ENCODE data around the gene NGB.
"Not testable (repeated sequence)": the region's sequence is repeated elsewhere in the genome, so short reads cannot be mapped to it uniquely, and the experiment has no call there.

Gene NGB

DNA sequence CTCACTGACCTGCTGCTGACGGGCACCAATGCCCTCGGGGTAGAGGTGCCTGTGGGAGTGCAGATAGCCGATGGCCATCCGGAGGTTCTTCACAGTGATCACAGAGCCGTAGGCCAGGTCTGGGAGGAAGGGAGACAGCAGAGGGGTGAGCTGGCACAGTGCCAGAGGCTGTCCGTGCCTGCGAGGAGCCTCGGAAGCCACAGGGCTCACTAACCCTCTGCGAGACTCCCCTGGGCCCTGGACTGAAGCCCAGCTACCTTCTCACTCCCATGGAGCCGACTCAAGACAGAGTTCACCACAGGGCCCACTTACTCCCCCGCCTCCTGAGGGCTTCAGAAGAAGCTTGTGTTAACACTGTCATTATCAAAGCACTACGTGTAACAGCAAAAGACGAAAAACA, 25.1 kb upstream of the NGB start:
- no peak for DNase-seq (ENCODE audit: low read depth)

DNA sequence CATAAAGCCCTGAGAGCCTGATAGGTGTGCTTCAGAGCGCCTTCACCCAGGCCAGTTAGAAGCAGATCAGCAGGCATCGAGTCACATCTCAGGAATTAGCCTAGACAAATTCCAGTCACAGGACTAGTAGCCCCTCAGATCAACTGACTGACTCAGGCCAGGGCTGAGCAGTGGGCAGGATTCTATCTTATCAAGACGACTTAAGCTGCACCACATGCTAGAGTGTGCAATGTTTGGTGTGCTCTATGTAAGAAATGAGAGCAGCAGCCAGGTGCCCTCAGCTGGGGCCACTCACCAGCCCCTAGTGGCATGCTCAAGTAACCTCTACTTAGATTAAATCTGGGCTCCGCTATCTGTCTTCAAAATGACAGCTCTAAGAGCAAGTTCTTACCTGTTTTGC, 19.7 kb upstream of the NGB start:
- peak; percentile 35 for DNase-seq (ENCODE audit: low read depth)

DNA sequence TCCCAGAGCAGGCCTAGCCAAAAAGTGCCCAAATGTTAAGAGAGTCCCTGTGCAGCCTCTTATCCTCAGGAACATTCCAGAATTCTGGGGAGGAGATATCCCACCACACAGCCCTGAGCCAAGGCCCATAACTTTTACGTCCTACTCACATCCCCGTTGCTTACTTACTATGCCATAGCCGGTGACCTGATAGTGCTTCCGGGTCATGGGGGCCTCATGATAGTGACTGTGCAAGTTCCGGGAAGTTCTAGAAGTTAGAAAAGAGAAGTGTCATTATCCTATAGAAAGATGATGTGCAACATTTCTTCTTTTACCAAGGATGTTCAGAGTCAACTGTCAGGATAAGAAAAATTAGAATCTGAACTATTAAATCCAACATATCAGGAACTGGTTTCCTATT, 15.6 kb upstream of the NGB start:
- DNase-seq (ENCODE audit: low read depth): no peak

DNA sequence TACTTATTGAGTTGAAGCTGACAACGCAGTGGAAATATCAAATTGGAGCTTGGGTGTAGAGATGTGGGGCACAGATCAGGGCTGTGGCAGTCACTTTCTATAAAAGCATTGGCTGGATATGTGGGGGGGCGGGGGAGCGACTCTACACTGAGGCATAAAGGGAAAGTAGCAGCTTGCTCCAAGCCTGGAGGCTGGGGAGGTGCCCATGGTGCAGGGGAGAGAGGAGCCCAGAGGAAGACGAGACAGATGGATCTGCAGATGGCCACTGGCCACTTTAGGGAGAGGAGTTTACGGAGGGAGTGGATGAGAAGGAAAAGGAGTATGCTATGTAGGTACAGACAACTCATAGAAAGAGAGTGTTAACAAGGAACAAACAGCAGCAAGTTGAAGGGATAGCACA, 13.5 kb upstream of the NGB start:
- no peak for DNase-seq (ENCODE audit: low read depth)

DNA sequence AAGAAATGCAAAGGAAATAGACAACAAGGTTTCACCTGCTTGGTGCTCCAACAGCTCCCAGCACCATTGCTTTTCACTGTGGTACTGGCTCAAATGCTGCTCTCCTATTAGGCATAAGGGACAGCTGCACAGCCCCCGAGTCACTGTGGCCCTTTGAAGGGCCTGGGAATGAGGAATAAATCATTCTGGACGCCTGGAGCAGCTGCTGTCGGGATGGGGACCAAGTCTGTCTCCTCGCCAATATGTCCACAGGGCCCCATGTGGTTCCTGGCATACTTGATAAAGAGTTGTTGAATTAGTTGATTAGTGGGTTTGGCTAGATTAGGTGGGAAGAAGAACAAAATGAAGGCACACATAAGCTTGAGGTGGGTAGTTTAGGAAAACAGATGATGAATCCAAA, 13.1 kb upstream of the NGB start:
- no peak for DNase-seq (ENCODE audit: low read depth)

DNA sequence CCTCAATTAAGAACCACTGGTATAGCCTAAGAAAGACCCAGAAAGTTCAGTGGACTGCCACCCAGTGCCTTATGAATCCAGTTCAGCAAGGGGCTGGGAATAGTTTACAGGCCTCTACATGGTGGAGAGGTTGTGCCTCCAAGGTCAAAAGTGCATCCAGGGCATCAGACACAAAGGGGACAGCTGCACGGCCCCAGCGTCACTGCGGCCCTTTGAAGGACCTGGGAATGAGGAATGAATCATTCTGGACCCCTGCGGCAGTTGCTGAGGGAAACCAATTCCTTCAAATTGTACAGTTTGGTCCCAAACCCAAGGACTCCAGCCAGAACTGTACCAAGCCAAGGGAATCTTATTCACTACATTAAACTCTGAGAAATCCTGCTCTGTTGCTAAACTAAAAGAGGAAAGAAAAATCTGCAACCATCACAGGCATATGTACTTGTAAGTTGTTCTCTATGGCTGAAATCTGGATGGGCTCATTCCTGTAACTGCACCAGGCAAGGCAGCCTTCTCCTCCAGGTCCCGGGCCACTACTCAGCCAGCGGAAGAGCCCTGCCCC, 10.9 kb upstream of the NGB start:
- no peak for DNase-seq (ENCODE audit: low read depth)

DNA sequence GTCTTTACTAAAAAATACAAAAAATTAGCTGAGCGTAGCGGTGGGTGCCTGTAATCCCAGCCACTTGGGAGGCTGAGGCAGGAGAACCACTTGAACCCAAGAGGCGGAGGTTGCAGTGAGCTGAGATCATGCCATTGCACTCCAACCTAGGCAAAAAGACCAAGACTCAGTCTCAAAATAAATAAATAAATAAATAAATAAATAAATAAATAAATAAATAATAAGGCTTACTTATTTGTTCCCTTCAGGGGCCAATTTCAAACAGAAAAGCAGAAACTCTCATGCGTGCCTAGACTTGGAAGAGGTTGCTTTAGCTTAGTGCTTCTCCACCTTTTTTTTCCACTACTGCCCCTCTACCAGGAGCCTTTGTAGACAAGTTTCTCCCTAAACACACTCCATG, 9.9 kb upstream of the NGB start:
- not testable (repeated sequence) for DNase-seq (ENCODE audit: low read depth)

DNA sequence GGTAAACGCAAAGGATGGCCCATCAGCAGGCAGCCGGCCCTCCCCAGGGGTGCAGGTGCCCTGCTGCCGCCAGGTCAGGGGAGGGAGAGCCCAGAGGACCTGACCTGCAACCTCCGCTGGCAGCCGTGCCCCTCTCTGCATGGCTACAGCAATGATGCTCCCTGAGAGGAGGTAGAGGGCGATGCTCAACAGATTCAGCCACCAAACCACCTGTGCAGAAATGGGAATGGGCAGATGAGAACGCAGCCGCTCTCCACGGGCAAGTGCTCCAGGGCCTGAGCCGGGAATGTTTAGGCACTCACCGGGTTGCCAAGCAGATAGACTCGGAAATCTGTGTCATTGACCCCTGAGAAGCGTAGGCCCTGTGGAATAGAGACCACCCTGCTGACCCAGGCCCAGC, 8.7 kb upstream of the NGB start:
- no peak for DNase-seq (ENCODE audit: low read depth)

DNA sequence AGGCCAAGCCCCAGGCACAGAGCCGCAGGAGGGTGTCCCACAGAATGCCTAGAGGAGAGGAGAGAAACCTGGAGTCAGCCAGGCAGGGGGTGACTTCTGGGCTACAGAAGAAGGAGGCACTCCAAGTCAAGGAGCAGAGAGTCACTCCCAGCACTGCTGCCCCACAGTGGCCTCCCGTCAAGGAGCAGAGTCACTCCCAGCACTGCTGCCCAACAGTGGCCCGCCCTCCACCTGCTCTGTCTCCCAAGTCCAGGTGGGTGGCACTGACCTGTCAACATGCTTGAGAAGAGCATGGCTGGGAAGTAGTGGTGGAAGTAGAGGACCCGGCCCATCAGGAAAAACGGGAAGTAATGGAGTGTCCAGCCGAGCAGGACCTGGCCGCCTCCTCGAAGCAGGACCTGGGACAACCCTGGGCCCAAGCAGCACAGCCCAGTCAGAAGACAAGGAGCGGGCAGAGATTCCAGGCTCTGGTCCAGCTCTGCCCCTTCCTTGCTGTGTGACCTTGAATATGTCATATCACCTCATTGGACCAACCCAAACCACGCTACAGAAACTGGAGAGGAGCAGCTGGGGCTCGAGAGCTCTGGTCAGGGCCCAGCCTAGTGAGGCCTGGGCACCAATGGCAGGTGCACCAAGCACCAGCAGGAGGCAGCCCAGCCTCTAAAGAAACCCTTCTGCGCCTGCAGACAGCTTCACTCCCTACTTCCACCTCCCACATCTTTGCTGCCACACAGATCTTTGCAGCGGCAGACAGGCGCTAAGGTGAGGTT, 7.6 kb upstream of the NGB start:
- no peak for DNase-seq (ENCODE audit: low read depth)

DNA sequence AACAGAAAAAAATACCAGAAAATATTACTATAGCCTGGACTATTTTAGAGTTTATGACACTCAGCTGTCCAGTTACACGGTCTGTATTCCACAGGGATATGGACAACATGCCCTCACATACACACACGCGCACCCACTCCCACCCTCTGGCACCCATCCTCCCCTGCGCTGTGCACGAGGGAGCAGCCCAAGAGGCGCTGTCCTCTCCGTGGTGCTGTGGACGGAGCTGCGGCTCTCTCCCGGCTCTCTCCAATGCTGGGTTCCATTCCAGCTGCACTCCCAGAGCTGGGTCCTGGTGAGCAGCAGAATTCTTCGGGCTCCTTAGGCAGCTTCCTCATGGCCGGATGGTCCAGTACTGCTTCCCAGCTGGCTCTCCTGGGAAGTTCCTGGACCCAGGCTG, 6.0 kb upstream of the NGB start:
- DNase-seq (ENCODE audit: low read depth): no peak

DNA sequence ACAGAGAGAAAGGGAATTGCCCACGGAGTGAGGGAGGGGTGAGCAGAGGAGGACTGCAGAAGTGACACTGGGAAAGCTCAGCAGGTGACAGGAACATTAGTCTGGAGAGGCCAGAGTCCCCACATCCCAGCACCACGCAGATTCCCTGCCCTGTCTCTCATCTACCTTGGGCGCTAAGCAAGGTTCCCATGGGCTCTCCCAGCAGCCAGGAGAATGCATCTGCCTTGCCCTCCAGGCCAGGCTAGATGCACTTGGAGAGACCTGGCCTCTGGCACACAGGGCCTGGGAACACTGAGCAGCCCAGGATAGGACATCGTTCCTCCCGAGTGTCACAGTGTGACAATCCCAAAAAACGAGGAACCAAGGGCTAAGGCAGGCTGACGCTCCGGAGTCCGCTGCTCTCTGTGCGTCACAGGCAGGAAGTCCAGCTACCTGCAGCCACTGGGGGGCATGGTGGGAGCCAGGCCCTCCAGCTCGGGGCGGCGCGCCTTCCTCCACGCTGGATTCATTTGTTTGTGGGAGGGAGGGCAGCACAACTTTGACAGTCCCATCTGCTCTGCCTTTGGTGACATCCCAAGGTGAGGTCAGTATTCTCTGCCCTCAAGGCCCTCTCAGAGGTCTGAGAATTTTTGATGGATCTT, 5.4 kb upstream of the NGB start:
- DNase-seq (ENCODE audit: low read depth): no peak

DNA sequence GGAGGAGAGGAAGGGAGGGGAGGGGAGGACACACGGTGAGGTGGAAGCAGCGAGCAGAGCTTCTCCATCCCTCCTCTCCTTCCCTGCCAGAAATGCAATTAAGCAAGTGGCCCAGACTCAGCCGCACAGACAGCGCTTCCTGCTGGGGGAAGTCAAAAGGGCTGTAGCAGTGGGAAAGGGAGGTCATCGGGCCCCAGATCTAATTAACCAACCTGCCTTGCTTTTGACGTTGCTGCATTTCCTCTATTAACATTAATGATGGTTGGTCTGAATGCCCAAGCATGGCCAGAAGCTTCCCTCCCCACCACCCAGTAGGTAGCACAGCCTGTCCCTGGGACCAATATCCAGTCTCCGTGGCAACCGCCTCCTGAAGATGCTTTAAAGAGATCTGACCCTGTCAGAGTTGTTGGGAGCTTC, 4.6 kb upstream of the NGB start:
- no peak for DNase-seq (ENCODE audit: low read depth)

DNA sequence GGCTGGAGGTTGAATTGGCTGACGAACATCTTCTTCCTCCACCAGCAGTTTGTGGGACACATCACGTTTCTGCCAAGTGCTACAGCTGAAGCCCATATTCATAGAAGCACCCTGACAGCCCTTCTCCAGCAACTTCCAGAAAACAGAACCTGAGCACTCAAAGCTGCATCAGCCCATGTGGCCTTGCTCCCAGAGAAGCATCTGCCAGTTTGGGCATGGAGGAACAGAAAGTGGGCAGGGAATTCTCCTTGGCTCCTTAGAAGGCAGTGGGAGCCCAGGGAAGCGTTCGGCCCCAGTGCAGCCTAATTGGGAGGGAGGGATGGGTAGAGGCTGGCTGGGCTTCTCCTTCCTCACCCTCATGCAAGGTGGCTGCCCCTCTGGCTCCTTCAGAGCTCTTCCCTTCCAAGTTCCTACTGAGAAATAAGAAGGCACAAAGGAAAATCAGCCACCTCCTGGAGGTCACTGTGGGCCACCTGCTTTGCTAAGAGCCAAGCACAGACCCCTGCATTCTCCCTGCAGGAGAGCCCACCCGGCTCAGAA, 4.1 kb upstream of the NGB start:
- no peak for DNase-seq (ENCODE audit: low read depth)

DNA sequence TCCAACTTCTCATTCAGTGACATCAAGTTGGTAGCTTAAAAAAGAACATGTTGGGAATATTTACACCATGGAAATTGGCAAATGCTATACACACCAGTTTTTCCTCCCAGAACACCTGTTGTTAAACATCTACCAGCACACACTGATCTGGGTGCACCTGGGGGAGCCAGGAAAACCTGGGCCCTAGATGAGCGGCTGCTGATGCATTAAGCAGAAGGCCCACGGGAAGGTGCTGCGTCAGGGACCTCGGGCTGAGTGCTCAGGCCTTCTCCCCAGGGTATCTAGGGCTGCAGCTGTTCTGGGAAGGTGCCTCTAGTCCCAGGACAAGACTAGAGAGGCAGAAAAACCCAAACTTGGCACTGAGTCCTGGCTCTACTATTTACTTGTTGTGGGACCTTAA, 2.8 kb upstream of the NGB start:
- DNase-seq (ENCODE audit: low read depth): no peak

DNA sequence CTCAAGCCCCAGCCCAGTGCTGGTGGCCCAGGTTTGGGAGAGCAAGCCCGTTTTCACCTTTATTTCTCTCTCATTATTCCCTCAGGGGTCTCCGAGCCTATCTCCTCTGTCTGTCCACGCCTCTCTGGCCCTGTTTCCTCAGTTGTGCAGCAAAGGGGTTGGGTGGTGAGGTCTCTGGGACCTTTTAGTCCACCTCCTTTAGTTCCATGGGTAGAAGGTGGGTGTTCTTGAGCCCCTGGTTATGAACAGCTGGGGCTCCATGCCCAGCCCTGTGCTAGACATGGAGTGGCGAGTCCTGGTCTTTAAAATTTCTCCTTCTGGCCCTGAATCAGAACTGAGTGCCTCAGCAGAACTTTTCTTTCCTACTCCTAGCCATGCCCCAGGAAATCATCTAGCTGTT, 1.3 kb upstream of the NGB start:
- no peak for DNase-seq (ENCODE audit: low read depth)

DNA sequence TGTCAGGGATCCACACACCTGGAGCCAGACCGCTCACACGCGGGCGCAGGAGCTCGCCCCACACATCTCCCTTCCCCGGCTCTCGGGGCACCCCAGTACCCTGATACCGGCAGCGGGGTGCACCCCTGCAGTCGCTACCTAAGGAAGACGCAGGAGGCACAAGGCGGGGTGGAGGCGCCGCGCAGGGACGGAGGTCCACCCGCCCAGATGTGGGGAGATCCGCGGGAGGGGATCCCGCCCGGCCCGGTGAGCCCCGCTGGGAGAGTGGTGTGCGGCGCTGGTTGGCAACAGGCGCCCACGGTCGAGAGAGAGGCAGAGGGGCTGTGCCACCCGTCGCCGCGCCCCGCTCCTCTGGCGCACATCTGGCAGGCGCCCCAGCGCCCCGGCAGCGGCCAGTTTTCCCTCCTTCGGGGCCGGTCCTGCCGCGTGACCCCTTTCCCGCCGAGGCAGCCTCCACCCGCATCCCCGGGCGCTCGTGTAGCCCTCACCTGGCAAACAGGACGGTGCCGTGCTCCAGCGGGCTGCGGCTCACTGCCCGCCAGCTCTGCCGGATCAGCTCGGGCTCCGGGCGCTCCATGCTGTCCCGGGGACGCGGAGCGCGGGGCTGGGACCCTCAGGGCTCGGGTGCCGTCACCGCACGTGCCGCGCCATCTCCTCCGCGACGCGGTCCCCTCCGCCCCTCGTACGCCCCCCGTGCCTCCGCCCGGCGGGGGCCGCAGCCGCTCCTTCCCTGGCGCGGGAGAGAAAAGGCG, 469 bp downstream of the NGB start:
- DNase-seq (ENCODE audit: low read depth): no peak

DNA sequence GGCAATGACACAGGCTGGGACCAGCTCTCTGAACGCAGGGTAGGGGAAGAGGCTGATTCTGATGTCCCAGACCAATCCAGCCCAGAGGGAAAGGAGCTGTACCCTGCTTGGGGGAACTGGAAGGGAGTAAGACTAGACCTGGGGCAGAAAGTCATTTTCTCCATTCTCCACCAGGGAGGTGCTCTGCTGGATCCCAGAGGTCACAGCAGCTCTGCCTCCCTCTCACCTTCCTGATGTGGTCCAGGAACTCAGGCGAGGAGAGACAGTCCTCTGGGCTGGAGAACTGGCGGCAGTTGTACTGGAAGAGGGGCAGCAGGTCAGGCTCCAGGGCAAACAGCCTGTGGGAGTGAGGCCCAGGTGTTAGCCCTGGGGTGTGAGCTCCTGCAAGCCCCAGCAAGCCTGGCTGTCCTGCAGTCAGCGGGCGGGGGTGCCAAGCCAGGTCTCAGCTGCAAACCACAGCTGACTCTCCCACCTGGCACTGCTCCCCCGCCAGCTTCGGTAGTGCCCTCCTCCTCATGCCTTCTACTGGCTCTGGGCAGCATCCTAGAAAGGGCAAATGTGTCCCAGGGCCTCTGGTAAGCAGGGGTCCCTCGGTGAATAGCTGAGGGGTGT, 1.9 kb downstream of the NGB start:
- no peak for DNase-seq (ENCODE audit: low read depth)

DNA sequence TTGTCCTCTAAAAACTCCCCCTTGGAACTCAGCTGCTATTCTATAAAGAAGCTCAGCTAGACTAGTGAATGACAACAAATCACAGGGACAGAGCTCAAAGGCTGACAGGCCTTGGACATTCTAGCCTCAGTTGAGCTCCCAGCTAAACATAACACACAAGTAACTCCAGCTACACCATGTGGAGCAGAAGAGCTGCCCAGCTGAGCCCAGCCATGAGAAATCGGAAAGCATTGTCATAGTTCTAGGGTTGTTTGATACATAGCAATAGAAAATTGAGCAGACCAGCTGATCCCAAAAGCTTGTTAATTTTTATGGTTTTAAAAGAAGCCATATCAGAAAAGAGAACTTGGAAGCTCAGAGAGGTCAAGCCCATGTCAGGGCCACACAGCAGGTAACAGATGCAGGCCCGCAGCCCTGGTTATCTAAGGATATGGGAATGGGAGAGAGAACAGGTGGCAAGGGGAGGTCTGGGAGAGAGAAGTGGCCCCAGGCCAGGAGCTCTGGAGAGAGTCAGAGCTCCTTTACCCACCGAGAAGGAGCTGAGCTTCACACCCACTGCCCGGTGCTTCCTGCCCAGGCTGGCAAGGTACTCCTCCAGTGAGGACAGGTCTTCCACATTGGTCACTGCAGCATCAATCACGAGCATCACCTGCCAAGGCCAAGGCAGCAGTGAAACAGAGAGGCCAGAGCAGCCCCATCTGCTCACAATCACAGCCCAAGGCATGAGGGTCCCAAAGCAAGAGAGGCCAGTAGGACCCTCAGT, 2.9 kb downstream of the NGB start:
- no peak for DNase-seq (ENCODE audit: low read depth)

DNA sequence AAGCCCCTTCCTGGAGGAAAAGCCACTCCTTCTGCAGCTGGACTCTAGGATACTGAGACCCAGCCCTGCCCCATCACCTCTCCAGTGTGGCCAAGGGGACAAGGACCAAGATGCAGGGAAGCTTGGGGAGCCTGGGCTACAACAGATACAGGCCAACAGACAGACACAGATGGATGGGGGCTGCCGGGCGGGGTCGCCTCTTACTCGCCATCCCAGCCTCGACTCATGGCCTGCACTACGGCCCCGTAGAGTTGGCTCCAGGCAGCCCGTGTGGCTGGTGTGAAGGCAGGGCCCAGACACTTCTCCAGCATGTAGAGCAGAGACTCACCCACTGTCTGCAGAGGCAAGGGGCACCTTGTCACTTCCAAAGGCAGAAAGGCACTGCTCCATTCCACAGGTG, 4.7 kb downstream of the NGB start:
- no peak for DNase-seq (ENCODE audit: low read depth)

DNA sequence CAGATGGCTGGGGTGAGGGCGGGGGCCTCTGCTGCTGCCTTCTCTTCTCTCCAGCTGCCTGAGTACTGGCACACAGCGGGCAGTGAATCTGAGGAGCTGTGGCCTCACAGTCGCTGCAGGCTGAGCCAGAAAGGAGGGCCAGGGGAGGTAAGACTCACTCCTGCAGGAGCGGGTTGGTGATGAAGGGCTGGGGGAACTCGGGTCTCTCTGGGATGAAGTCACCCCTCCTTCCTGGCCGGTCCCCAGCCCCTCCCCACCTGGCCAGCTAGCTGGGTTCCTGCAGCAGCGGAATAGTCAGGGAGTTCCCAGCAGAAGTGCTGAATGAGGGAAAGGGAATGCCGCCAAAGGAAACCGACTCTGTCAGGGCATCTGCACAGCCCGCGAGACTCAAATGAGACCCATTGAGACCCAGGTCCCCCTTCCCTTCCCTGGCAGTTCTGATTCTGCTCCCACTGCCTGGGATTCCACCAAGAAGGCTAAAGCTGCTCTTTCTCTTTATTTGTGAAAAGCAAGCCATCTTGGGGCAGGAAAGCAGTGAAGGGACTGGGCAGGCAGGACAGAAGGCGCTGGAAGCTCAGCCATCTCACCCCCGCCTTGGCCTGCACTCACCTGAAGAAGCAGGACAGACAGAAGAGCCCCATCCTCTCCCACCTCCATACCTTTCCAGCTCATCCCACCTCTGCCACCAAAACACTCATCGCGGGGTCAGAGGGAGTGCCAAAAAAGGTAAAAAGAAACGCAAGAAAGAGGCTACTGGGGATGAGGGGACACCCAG, 5.3 kb downstream of the NGB start:
- no peak for DNase-seq (ENCODE audit: low read depth)

DNA sequence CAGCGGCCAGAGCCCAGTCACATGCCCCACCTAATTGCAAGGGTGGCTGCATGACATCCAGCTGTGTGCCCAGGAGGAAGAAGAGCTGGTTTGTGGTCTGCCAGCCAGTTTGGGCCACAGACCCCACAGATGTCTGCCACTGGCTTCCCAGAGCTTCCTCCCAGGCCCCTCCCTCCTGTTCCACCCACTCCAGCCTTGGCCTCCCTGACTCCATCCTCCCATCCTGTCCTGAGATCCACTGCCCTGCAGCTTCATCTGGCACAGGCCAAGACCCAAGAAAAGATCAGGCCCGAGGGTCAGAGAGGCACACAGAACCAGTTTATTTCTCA, 5.9 kb downstream of the NGB start:
- no peak for DNase-seq (ENCODE audit: low read depth)

Measured in non-pigmented ciliary epithelial cell (primary cell).